Activated CD8-positive, alpha-beta memory T cell treated with anti-CD3 and anti-CD28 coated beads for 1 hour (primary cell): ENCODE results near the gene BTF3L4.

Experiments
- DNase-seq, 2 donors: peaks; one replicate each; pipeline ENCODE4 v3.0.0-alpha.2; 2020; ENCODE audit warnings: low read depth in 1 of 2; ENCODE audit errors: extremely low read depth in 1 of 2

BTF3L4 gene

GRCh38 chr1:52122384-52122783 lies 66.3 kb downstream of the BTF3L4 start:
- no peak for DNase-seq

- no peak for DNase-seq
Measured at GRCh38 chr1:52123622-52124021, 67.5 kb downstream of the BTF3L4 start.

GRCh38 chr1:52125736-52126359 lies 69.8 kb downstream of the BTF3L4 start:
- DNase-seq = no peak

- DNase-seq = no peak
Measured at GRCh38 chr1:52127181-52128180, 71.4 kb downstream of the BTF3L4 start.

GRCh38 chr1:52139817-52140540 lies 83.9 kb downstream of the BTF3L4 start:
- no peak for DNase-seq
